Keratinocyte (primary cell): ENCODE data around the gene LSAMP. TPM values are rescaled to one million over a fixed set of nuclear protein-coding genes. Genes with fewer than 3 reads are reported as not detected.

Experiments
- DNase-seq: peaks from one replicate; pipeline ENCODE4 v3.0.0-alpha.2; 2011; ENCODE audit warnings: low read depth, missing footprints, low spot score
- FAIRE-seq: peaks from 2 replicates; lab custom pipeline; 2011; peaks lifted over from hg19 to GRCh38; lab: Jason Lieb, UNC
- H2AFZ ChIP-seq: 2 replicates; pipeline ENCODE4 v1.6.0; 2012; ENCODE audit warnings: low read length, control low read depth, inconsistent platforms; ENCODE audit not compliant: control insufficient read depth
- H3K27ac ChIP-seq: 2 replicates; pipeline ENCODE4 v1.5.1; 2011; ENCODE audit warnings: low read length; ENCODE audit not compliant: control insufficient read depth, insufficient read depth
- H3K27me3 ChIP-seq: 3 replicates; pipeline ENCODE4 v1.6.0; 2011; ENCODE audit warnings: low read length; ENCODE audit not compliant: control insufficient read depth, insufficient read depth; ENCODE audit errors: extremely low read depth
- H3K36me3 ChIP-seq, 2 experiments: 2 replicates in 1 of 2; 3 replicates in 1 of 2; pipeline ENCODE4 v1.5.1; 2011; ENCODE audit warnings: low read length in 2 of 2, mild to moderate bottlenecking in 1 of 2; ENCODE audit not compliant: control insufficient read depth in 2 of 2, insufficient read depth in 2 of 2; ENCODE audit errors: extremely low read depth in 1 of 2
- H3K4me1 ChIP-seq: 3 replicates; pipeline ENCODE4 v1.5.1; 2011; ENCODE audit warnings: low read length; ENCODE audit not compliant: control insufficient read depth, insufficient read depth; ENCODE audit errors: extremely low read depth
- H3K4me2 ChIP-seq: 3 replicates; pipeline ENCODE4 v1.6.0; 2011; ENCODE audit warnings: low read depth, low read length; ENCODE audit not compliant: control insufficient read depth, insufficient read depth; ENCODE audit errors: extremely low read depth
- H3K4me3 ChIP-seq, 3 experiments: fragments of 200-600 bp in 1 of 3; sonication (generic) in 1 of 3; 2 replicates in 2 of 3; 3 replicates in 1 of 3; pipeline ENCODE4 v1.5.1; 2011 to 2016; ENCODE audit warnings: low read length in 3 of 3, mild to moderate bottlenecking in 3 of 3, control low read depth in 2 of 3, inconsistent platforms in 1 of 3, low read depth in 1 of 3, mixed read lengths in 1 of 3, mixed run types in 1 of 3, moderate library complexity in 1 of 3; ENCODE audit not compliant: control insufficient read depth in 2 of 3, insufficient read depth in 2 of 3; ENCODE audit errors: extremely low read depth in 1 of 3
- H3K79me2 ChIP-seq: 2 replicates; pipeline ENCODE4 v1.6.0; 2012; ENCODE audit warnings: low read length; ENCODE audit not compliant: control insufficient read depth, insufficient read depth
- H3K9ac ChIP-seq: 3 replicates; pipeline ENCODE4 v1.6.0; 2011; ENCODE audit warnings: low read length; ENCODE audit not compliant: control insufficient read depth, insufficient read depth; ENCODE audit errors: extremely low read depth
- H3K9me1 ChIP-seq: 3 replicates; pipeline ENCODE4 v1.6.0; 2011; ENCODE audit warnings: low read length; ENCODE audit not compliant: control insufficient read depth, insufficient read depth; ENCODE audit errors: extremely low read depth
- H3K9me3 ChIP-seq: 2 replicates; pipeline ENCODE4 v1.5.1; 2012; ENCODE audit warnings: low read depth, low read length; ENCODE audit not compliant: control insufficient read depth
- H4K20me1 ChIP-seq: 3 replicates; pipeline ENCODE4 v1.6.0; 2011; ENCODE audit warnings: low read length; ENCODE audit not compliant: control insufficient read depth, insufficient read depth; ENCODE audit errors: extremely low read depth
- CTCF ChIP-seq, 3 experiments: IDR thresholded peaks in 1 of 3; conservative IDR thresholded peaks in 1 of 3; optimal IDR thresholded peaks in 1 of 3; 2 replicates in 2 of 3; 3 replicates in 1 of 3; pipeline versions ENCODE3 to v1.5.1; 2011; ENCODE audit warnings: low read length in 3 of 3, mild to moderate bottlenecking in 3 of 3, moderate library complexity in 2 of 3, control low read depth in 1 of 3, inconsistent platforms in 1 of 3; ENCODE audit not compliant: insufficient read depth in 2 of 3; ENCODE audit errors: extremely low read depth in 1 of 3
- EZH2 ChIP-seq: IDR thresholded peaks from one replicate; pipeline ENCODE4 v1.6.1; 2012; ENCODE audit warnings: inconsistent platforms, mild to moderate bottlenecking, low read length, moderate library complexity
- dilution Hi-C: fragments of 300-500 bp; cut with MboI; formaldehyde crosslinking; loops from one replicate; pipeline ENCODE4 v1.7.0; 2020; ENCODE audit warnings: low sequenced_read_pairs; ENCODE audit not compliant: extremely low pct_ligation_motif_present
- polyA plus RNA-seq, 5 experiments: library from polyadenylated mRNA; depleted of rRNA in 3 of 5; stranded (reverse) in 3 of 5; stranded (forward) in 1 of 5; unstranded in 1 of 5; fragments of >200 nt; gene quantifications; 1 replicate in 1 of 5; 2 replicates in 3 of 5; 3 replicates in 1 of 5; pipeline versions ENCODE4 v1.2.1 to v1.2.3, GENCODE V29; 2011 to 2012; ENCODE audit warnings: missing spikeins in 2 of 5, low read depth in 1 of 5, low replicate concordance in 1 of 5

The LSAMP gene
- polyA plus RNA-seq, 1 donor (not counting 4 experiments of a cell fraction or from before 2014, with no cell fraction given): 0.12 TPM

GRCh38 chr3:116399701-116400226 is 45.5 kb downstream of the LSAMP start:
- no peaks in the 10 kb centered on the region for H3K27me3 ChIP-seq
- no peaks in the 10 kb centered on the region for H3K9me3 ChIP-seq
- H3K4me3 ChIP-seq: no peak overlapping the region
- no peak overlapping the region for H3K9ac ChIP-seq
- FAIRE-seq: no peak
- no peaks in the 10 kb centered on the region for H4K20me1 ChIP-seq
- dilution Hi-C loops: no loop called here
- H3K9me1 ChIP-seq: no peaks in the 10 kb centered on the region
- TF ChIP-seq EZH2 (no peak), CTCF (optimal IDR thresholded peaks at IDR 0.05 in 1 of 3, IDR thresholded peaks at IDR 0.05 in 1 of 3, conservative IDR thresholded peaks at IDR 0.05 in 1 of 3; ENCODE audit: extremely low read depth in 1 of 3, insufficient read depth in 2 of 3, low read length in 3 of 3) (no peak)
- H3K4me1 ChIP-seq: no peaks in the 10 kb centered on the region
- no peak for DNase-seq
- no peak overlapping the region for H3K27ac ChIP-seq
- no peaks in the 10 kb centered on the region for H3K36me3 ChIP-seq
- H2AFZ ChIP-seq: no peak overlapping the region
- H3K79me2 ChIP-seq: no peaks in the 10 kb centered on the region
- no peak overlapping the region for H3K4me2 ChIP-seq

GRCh38 chr3:116394365-116394764 is 50.9 kb downstream of the LSAMP start:
- DNase-seq: no peak
- dilution Hi-C loops: no loop called here

More at GRCh38 chr3:116394365-116394764, 50.9 kb downstream of the LSAMP start:
- Histone ChIP-seq H3K9me1 (no peaks in the 10 kb centered on the region), H3K4me1 (no peaks in the 10 kb centered on the region), H3K36me3 (no peaks in the 10 kb centered on the region), H2AFZ (no peak overlapping the region), H3K4me3 (no peak overlapping the region), H4K20me1 (no peaks in the 10 kb centered on the region), H3K9ac (no peak overlapping the region), H3K27ac (no peak overlapping the region), H3K27me3 (no peaks in the 10 kb centered on the region), H3K9me3 (peaks cover 2% of the 10 kb centered on the region), H3K79me2 (no peaks in the 10 kb centered on the region), H3K4me2 (no peak overlapping the region)
- no peak for TF ChIP-seq EZH2
- TF ChIP-seq CTCF (optimal IDR thresholded peaks at IDR 0.05 in 1 of 3, IDR thresholded peaks at IDR 0.05 in 1 of 3, conservative IDR thresholded peaks at IDR 0.05 in 1 of 3; ENCODE audit: extremely low read depth in 1 of 3, insufficient read depth in 2 of 3, low read length in 3 of 3): no peak
- FAIRE-seq: no peak
